Vagina (tissue), 2 donors: ENCODE data around the gene MRPS21. TPM values are rescaled to one million over a fixed set of nuclear protein-coding genes. Genes with fewer than 3 reads are reported as not detected.

Source experiments
- DNase-seq, 2 donors: peaks; one replicate each; pipeline ENCODE4 v3.0.0-alpha.2; 2017; ENCODE audit errors: extremely low spot score in 2 of 2
- H3K27ac ChIP-seq: fragments of 200-600 bp; sonication (generic); one replicate; pipeline ENCODE4 v1.5.1; 2019
- H3K27me3 ChIP-seq: fragments of 200-600 bp; sonication (generic); one replicate; pipeline ENCODE4 v1.5.1; 2019
- H3K36me3 ChIP-seq, 2 donors: fragments of 200-600 bp; sonication (generic); one replicate each; pipeline ENCODE4 v1.5.1; 2017 to 2019
- H3K4me1 ChIP-seq: fragments of 200-600 bp; sonication (generic); one replicate; pipeline ENCODE4 v1.5.1; 2019
- H3K4me3 ChIP-seq, 2 donors: fragments of 200-600 bp; sonication (generic); 1 replicate in 1 of 2; 2 replicates in 1 of 2; pipeline ENCODE4 v1.5.1; 2016 to 2019
- H3K9me3 ChIP-seq: fragments of 200-600 bp; sonication (generic); one replicate; pipeline ENCODE4 v1.5.1; 2019
- POLR2A ChIP-seq, 2 donors: fragments of 450-650 bp; IDR thresholded peaks; one replicate each; pipeline ENCODE4 v1.6.1; 2017; ENCODE audit warnings: antibody characterized with exemption in 2 of 2, mild to moderate bottlenecking in 2 of 2, moderate library complexity in 2 of 2
- POLR2AphosphoS5 ChIP-seq, 2 donors: sonication (generic); formaldehyde crosslinking; IDR thresholded peaks; one replicate each; pipeline ENCODE4 v1.9.0; 2017; ENCODE audit warnings: antibody characterized with exemption in 2 of 2, mild to moderate bottlenecking in 2 of 2, low read depth in 1 of 2; ENCODE audit not compliant: insufficient read depth in 1 of 2
- intact Hi-C: fragments of 100-400 bp; cut with DNase I; formaldehyde crosslinking; loops from one replicate; pipeline ENCODE4 v1.15.1; 2023
- total RNA-seq: library from RNA; depleted of rRNA; stranded (reverse); fragments of >200 nt; gene quantifications from one replicate; pipeline ENCODE4 v1.2.3, GENCODE V29; 2016
- TF ChIP-seq, protein P1 (sequence below), 3 experiments: fragments of 450-650 bp in 2 of 3; fragments of 200-600 bp in 1 of 3; sonication (generic) in 1 of 3; IDR thresholded peaks; one replicate each; pipeline ENCODE4 v1.5.1; 2017 to 2019; ENCODE audit warnings: antibody characterized with exemption in 3 of 3, mild to moderate bottlenecking in 2 of 3, moderate library complexity in 2 of 3

Gene MRPS21
- total RNA-seq, 1 donor from 2014 or later: 34.6 TPM

- Histone ChIP-seq H3K27me3 (no peaks in the 10 kb centered on the region), H3K4me3 (no peak within 1 kb of the TSS), H3K4me1 (peaks cover 23% of the 10 kb centered on the region), H3K27ac (no peak within 1 kb of the TSS), H3K9me3 (no peaks in the 10 kb centered on the region), H3K36me3 (no peaks in the 10 kb centered on the region)
- no peak for TF ChIP-seq POLR2A (IDR thresholded peaks at IDR 0.05)
- no peak for TF ChIP-seq POLR2AphosphoS5 (IDR thresholded peaks at IDR 0.05; ENCODE audit: insufficient read depth in 1 of 2, low read depth in 1 of 2)
- TF ChIP-seq, protein P1, sequence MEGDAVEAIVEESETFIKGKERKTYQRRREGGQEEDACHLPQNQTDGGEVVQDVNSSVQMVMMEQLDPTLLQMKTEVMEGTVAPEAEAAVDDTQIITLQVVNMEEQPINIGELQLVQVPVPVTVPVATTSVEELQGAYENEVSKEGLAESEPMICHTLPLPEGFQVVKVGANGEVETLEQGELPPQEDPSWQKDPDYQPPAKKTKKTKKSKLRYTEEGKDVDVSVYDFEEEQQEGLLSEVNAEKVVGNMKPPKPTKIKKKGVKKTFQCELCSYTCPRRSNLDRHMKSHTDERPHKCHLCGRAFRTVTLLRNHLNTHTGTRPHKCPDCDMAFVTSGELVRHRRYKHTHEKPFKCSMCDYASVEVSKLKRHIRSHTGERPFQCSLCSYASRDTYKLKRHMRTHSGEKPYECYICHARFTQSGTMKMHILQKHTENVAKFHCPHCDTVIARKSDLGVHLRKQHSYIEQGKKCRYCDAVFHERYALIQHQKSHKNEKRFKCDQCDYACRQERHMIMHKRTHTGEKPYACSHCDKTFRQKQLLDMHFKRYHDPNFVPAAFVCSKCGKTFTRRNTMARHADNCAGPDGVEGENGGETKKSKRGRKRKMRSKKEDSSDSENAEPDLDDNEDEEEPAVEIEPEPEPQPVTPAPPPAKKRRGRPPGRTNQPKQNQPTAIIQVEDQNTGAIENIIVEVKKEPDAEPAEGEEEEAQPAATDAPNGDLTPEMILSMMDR (IDR thresholded peaks at IDR 0.05): no peak
- DNase-seq: no peak
- intact Hi-C loops: no loop called here
These were observed 35.8 kb upstream of the MRPS21 start, which contains the start of gene CA14 for GRCh38 chr1:150257624-150258585. CA14 (plus strand) TSS chr1:150257774; CDS start chr1:150258129, 355 bp downstream.

GRCh38 chr1:150259217-150259616 is 34.4 kb upstream of the MRPS21 start:
- DNase-seq: no peak
- H3K4me1 ChIP-seq: peaks cover 23% of the 10 kb centered on the region
- H3K36me3 ChIP-seq: peaks cover 0 to 1% of the 10 kb centered on the region in 2 donors
- intact Hi-C loops: no loop called here
- no peaks in the 10 kb centered on the region for H3K27me3 ChIP-seq
- H3K27ac ChIP-seq: no peak overlapping the region
- TF ChIP-seq, protein P1 (IDR thresholded peaks at IDR 0.05): no peak
- TF ChIP-seq POLR2AphosphoS5 (IDR thresholded peaks at IDR 0.05; ENCODE audit: insufficient read depth in 1 of 2, low read depth in 1 of 2): no peak
- no peak for TF ChIP-seq POLR2A (IDR thresholded peaks at IDR 0.05)
- no peaks in the 10 kb centered on the region for H3K9me3 ChIP-seq
- no peak overlapping the region for H3K4me3 ChIP-seq

DNA sequence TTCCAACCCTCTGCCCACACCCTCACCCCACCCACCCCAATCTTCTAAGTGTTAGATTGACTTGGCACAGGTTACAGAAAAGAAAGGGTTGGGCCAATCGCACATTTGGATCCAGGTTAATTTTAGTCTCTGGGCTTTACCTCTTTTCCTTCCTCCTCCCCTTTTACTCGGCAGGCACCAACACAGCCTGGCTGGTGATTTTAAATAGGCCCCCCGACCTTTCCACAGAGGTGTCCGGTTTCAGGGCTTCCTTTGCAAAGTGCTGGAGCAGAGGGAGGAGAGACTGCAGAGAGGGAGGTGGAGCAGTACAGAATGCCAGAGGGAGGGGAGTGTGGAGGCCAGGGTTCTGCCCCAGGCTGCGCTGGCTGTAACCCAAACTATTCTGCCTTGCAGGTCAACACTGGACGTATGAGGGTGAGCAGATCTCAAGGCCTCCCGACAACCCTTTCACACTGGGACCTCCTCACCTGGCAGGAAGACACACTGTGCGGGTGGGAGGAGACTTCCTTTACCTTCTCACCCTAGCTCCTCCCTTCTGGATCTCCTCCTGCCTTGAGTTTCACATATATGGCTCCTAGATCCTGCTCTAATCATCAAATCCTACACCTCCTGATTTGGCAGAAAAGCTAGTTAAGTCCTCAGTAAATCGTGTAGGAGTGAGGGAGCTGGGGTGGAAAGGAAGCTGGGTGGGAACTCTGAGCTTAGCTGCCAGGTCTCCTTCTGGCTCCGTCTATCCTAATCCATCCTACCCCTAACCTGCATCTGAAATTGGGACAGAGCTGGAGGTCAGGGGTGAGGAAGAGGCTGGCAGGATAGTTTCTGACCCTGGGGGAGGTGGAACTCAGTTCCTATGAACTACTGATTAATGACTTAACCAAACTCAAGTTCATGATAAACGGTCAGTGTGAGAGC is 33.6 kb upstream of the MRPS21 start:
- no peaks in the 10 kb centered on the region for H3K27me3 ChIP-seq
- no peak overlapping the region for H3K27ac ChIP-seq
- H3K4me3 ChIP-seq: no peak overlapping the region
- no peak for TF ChIP-seq POLR2AphosphoS5 (IDR thresholded peaks at IDR 0.05; ENCODE audit: insufficient read depth in 1 of 2, low read depth in 1 of 2)
- TF ChIP-seq, protein P1 (IDR thresholded peaks at IDR 0.05): no peak
- TF ChIP-seq POLR2A (IDR thresholded peaks at IDR 0.05): no peak
- peaks cover 23% of the 10 kb centered on the region for H3K4me1 ChIP-seq
- intact Hi-C loops: no loop called here
- no peak for DNase-seq
- H3K9me3 ChIP-seq: no peaks in the 10 kb centered on the region
- H3K36me3 ChIP-seq: peaks cover 0 to 9% of the 10 kb centered on the region in 2 donors

- TF ChIP-seq POLR2A (IDR thresholded peaks at IDR 0.05) (no peak), POLR2AphosphoS5 (IDR thresholded peaks at IDR 0.05; ENCODE audit: insufficient read depth in 1 of 2, low read depth in 1 of 2) (no peak)
- TF ChIP-seq, protein P1 (IDR thresholded peaks at IDR 0.05): no peak
- peaks cover 0 to 23% of the 10 kb centered on the region in 2 donors for H3K36me3 ChIP-seq
- H3K27me3 ChIP-seq: no peaks in the 10 kb centered on the region
- H3K9me3 ChIP-seq: no peaks in the 10 kb centered on the region
- peaks cover 13% of the 10 kb centered on the region for H3K4me1 ChIP-seq
- no peak overlapping the region for H3K4me3 ChIP-seq
- no peak for DNase-seq
- intact Hi-C loops: no loop called here
- H3K27ac ChIP-seq: no peak overlapping the region
These were observed 32.3 kb upstream of the MRPS21 start for GRCh38 chr1:150261367-150261766.
